ENCODE data around the gene GSG1L2.

Gene GSG1L2

DNA sequence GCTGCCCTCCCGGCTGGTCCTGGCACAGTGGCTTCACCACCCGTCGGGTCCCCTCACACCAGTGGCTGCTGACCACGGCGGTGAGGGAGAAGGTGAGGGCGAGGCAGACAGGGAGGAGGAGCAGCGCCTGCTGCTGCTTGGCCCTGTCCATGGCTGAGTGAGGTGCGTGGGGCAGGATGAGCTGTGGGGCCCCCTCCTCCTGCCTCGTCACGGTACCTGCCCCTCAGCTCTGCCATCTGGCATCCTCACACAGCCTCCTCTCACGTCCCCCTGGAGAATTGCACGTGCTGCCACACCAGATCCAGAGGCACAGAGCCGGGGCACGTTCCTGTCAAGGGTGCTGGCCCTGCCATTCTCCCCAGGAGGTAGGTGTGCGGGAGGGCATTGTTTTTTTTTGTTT is at the start of gene GSG1L2:
GSG1L2 (minus strand) TSS at position 159 of the 400 bp plus-strand sequence; CDS start at position 151, 8 bp downstream.
- no peak for DNase-seq

DNA sequence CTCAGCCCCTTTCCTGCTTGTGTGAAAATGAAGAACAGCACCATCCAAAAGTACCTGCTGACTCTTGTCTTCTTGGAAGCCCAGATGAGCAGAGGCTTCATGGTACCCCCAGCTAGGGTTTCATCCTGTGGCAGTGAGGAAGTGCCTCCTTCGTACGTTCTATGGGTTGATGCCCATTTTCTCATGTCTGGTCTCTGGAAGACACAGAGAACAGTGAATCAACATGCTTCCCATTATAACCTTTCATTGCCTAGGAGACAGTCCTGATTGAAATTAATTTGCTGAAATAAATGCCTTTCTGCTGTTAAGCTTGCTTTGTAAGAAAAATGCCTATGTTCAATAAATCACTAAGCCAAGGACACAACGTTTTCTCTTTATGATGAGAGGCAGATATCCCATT is 46.7 kb upstream of the GSG1L2 start:
- DNase-seq, result no peak

- DNase-seq, result no peak
Observed at GRCh38 chr17:9865586-9865985, 43.7 kb upstream of the GSG1L2 start.

DNA sequence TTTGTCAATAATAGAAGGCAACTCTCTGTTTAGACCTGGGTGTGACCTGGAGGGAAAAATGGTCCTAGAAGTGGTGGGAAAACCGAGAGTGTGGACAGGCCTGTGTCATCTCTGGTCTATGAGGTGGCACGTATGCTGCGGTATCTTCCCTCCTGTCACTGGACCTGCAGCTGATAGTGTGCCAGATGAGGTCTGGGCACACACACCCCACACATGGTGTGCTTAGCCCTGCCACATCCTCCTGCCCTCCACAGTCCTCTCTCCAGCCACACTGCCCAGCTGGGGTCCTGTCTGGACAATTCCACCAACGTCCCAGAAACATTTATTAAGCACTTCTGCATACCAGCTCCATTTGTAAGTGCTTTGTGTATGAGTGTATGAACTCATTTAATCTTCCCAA is 41.1 kb upstream of the GSG1L2 start:
- DNase-seq, result no peak

DNA sequence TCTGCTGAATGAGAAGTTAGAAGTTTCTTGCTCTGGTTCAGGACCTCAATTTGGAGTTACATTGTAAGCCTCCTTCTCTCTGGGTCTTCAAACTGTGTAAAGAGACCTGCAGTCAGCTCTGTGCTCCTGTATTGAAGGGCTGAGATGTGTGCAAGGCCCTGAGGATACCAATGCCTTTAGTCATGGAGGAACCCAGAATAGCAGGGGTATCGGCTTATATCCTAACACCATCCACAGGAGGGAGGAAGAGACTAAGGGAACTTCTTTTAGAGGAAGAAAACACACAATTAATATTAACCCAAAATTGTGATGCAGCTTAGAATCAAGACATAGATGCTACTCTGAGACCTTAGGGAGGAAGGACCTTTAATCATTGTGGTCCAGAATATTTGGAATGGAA is 40.3 kb upstream of the GSG1L2 start:
- DNase-seq, result no peak

- no peak for DNase-seq
Observed at GRCh38 chr17:9860851-9861250, 39.0 kb upstream of the GSG1L2 start.

- no peak for DNase-seq
Observed at GRCh38 chr17:9859781-9860180, 37.9 kb upstream of the GSG1L2 start.

DNA sequence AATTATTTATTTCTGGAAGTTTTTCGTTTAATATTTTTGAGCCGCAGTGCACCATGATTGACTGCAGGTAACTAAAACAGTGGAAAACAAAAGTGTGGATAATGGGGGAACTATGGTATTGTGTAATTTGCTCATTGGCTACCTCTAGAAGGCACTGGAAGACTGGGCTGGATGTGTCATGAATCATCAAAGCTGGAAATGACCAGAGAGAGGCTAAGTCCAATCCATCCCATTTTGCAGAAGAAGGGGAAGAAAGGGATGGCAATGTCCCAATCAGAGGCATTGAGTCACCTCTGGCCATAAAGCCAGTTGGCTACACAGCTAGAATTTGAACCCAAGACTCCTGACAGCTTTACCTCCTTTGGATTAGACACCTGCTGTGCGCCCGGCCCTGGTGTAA is 33.2 kb upstream of the GSG1L2 start:
- no peak for DNase-seq

DNA sequence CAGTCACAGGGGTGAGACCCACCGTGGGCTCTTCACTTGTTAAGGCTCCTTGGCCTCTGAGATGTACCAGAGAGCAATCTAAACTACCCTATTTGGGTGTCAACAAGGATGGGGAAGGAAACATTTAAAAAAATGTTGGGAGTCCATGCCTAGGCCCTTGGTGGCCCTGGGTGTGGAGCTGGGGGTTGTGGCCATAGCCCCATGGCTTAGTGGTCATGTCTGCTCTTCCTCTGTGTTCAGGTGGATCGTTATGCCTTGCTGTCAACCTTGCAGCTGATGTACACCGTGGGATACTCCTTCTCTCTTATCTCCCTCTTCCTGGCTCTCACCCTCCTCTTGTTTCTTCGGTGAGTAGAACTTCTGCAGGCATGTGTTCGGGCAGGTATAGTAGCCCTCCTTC is 32.4 kb upstream of the GSG1L2 start:
- DNase-seq, result no peak

DNA sequence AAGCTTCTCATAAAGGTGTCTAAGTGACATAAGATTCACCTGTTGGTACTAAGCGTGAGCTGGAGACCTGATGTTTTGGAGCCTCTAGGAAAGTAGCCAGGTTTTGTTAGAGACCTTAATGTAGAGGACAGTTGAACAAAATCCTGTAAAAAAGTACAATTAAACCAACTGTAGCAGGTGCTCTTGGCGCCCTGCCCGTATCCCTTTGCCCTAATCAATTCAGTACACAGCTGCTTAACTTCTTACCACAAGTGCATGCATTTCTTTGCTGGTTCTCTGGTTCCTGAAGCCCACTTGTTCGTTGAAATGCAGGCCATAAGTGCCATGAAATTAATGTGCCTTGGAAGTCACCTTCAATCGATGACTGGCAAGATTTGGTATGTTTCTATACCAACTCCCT is 28.3 kb upstream of the GSG1L2 start:
- no peak for DNase-seq

DNA sequence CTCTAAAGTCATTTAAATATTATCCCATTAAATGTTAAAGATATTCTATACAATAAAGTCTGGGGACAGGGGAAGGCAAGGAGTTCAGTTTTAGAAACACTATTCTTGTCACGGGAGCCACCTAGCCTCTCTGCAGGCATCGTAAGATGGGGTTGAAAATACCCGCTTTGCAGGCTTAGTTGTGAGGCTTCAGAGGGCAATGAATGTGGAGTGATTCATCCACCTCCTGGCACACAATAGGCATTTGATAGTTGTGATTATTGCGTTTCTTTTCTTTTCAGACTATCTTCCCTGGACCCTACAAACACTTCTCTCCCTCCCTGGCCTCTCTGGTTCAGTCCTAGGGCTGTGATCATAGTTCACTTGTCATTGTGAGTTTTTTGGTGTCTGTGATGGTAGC is 23.4 kb upstream of the GSG1L2 start:
- DNase-seq, result no peak

DNA sequence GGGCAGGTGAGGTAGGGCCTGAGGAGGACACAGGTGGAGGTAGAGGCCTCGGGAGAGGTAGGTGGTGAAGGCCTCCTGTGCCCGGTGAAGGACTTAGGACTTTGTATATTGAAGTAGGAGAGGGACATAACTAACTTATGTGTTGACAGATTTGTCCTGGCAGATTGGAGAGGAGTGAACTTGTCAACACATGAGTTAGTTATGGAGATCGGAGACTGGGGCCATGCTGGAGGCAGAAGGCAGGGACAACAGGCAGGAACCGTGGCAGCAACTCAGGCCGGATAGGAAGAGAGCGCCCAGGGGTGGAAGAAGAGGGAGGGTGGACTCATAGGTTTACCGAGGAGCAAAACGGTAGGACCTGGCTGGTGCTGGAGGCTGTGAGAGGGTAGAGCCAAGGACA is 22.3 kb upstream of the GSG1L2 start:
- no peak for DNase-seq

GRCh38 chr17:9843152-9844010 is 21.5 kb upstream of the GSG1L2 start:
- DNase-seq, result no peak

GRCh38 chr17:9842057-9842758 is 20.3 kb upstream of the GSG1L2 start:
- no peak for DNase-seq

- no peak for DNase-seq
Observed at GRCh38 chr17:9839433-9839832, 17.6 kb upstream of the GSG1L2 start.

GRCh38 chr17:9837551-9838471 is 15.9 kb upstream of the GSG1L2 start:
- no peak for DNase-seq

DNA sequence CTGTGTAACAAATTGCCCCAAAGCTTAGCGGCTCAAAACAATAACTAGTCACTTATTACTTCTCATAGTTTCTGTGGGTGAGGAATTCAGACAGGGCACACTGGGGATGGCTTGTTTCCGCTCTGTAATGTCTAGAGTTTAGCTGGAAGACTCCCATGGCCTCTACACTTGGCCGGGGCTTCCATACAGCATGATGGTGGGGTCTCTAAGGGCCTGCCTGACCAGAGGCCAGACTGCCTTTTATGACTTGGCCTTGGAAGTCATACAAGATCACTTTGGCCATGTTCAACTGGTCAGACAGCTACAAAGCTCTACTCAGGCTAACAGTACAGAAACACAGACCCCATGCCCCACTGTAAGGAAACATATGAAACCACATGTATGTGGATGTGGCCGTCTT is 12.0 kb upstream of the GSG1L2 start:
- DNase-seq, result no peak

DNA sequence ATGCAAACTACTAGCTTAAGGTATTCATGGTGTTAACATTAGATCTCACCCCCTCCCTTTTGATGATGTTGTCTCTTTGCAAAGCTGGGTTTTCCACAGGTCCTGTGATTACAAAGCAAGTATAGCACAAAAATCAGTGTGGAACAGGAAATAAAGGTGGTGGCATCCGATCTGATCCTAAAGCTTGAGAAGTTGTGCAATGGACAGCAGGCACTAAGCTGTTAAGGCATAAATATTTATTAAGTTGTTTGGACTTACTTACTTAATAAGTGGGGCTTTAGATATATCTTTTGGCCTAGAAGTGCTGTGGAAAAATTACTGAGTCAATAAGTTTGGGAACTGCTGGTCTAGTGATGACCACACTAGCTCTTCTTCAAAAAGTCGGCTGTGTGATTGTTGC is 8.8 kb upstream of the GSG1L2 start:
- DNase-seq, result no peak

- DNase-seq, result no peak
Observed at GRCh38 chr17:9829343-9829742, 7.5 kb upstream of the GSG1L2 start.

GRCh38 chr17:9828296-9829295 is 6.7 kb upstream of the GSG1L2 start:
- DNase-seq, result no peak

DNA sequence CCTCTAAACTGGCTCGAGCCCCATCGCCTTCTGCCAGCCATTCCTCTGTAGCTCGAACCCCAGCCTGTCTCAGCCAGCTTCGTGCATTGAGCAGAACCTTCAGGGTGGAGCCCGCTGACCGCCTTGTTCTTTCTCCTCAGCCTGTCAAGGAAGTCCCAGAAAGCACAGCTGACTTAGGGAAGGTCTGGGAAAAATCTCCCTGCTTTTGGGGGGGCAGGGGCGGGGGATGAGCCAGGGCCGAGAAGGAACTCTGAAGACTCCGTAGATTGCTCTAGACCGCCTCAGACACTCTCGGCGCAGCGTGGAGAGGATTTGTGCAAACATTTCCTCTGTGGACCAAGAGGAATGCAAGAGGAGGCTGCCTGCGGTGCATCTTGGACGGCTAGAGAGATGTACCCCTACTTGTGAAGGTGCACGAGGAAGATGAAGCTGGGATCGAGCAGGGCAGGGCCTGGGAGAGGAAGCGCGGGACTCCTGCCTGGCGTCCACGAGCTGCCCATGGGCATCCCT is 3.8 kb upstream of the GSG1L2 start, which contains the start of gene GLP2R:
GLP2R (plus strand) TSS at position 284 of the 510 bp plus-strand sequence; CDS start at position 424, 140 bp downstream.
- no peak for DNase-seq

Data from NCI-H146 (cell line).